ENCODE results near the gene LRIG2. TPM values are rescaled to one million over a fixed set of nuclear protein-coding genes. Genes with fewer than 3 reads are reported as not detected.

Gene LRIG2
- total and polyA plus RNA-seq, 5 donors from 2014 or later, result 2.4 to 31.1 (median 5.8) TPM

Other genes starting within 250 kb of the LRIG2 start
- 62.7 TPM for gene SLC16A1, start 117.0 kb upstream of the LRIG2 start, total RNA-seq
- gene SLC16A1, start 117.0 kb upstream of the LRIG2 start, polyA plus RNA-seq, result 10 to 100 TPM; 21.1 to 33.5 (median 28.0) TPM

All from CD4-positive, CD25-positive, alpha-beta regulatory T cell (primary cell).